B cell (primary cell): ENCODE data around the gene UBR2. TPM values are rescaled to one million over a fixed set of nuclear protein-coding genes. Genes with fewer than 3 reads are reported as not detected.

ENCODE experiments used
- ATAC-seq: fragments of 200-7000 bp; cut with Tn5 transposase; one replicate; pipeline ENCODE4 v1.10.0; 2021; ENCODE audit warnings: low read depth, mild to moderate bottlenecking, moderate number of reproducible peaks, moderate library complexity
- CTCF ChIA-PET: fragments of 350-600 bp; sonication (Branson Sonifier 250); formaldehyde crosslinking; loops from one replicate; lab custom pipeline; 2021; ENCODE audit warnings: antibody characterized with exemption, inconsistent platforms; lab: Charles Lee
- POLR2A ChIA-PET: fragments of 350-600 bp; sonication (Branson Sonifier 250); formaldehyde crosslinking; loops from one replicate; lab custom pipeline; 2021; ENCODE audit warnings: antibody characterized with exemption; lab: Charles Lee
- DNase-seq: peaks from one replicate; pipeline ENCODE4 v3.0.0; 2013
- H2AFZ ChIP-seq: 2 replicates; pipeline ENCODE4 v1.6.1; 2012; ENCODE audit warnings: mild to moderate bottlenecking, low read depth, low read length; ENCODE audit not compliant: insufficient read depth, poor library complexity, severe bottlenecking
- H3K27ac ChIP-seq, 2 donors: 1 replicate in 1 of 2; 2 replicates in 1 of 2; pipeline ENCODE4 v1.5.1; 2012 to 2013; ENCODE audit warnings: low read length in 2 of 2, mild to moderate bottlenecking in 2 of 2, moderate library complexity in 1 of 2
- H3K27me3 ChIP-seq, 4 experiments: fragments of 200-600 bp in 1 of 4; sonication (generic) in 1 of 4; replicated peaks in 1 of 4; 1 replicate in 2 of 4; 2 replicates in 2 of 4; pipeline versions ENCODE4 v1.6.1 to v1.7.0; 2013 to 2016; ENCODE audit warnings: low read length in 3 of 4, mild to moderate bottlenecking in 2 of 4, mixed read lengths in 1 of 4, moderate library complexity in 1 of 4; ENCODE audit not compliant: insufficient read depth in 4 of 4, control insufficient read depth in 3 of 4; ENCODE audit errors: control extremely low read depth in 1 of 4
- H3K36me3 ChIP-seq, 2 experiments: replicated peaks in 1 of 2; 1 replicate in 1 of 2; 2 replicates in 1 of 2; pipeline versions ENCODE4 v1.6.1 to v1.7.1; 2013; ENCODE audit warnings: low read length in 1 of 2; ENCODE audit not compliant: insufficient read depth in 2 of 2, control insufficient read depth in 1 of 2; ENCODE audit errors: control extremely low read depth in 1 of 2, extremely low read depth in 1 of 2
- H3K4me1 ChIP-seq, 2 donors: fragments of 200-600 bp in 1 of 2; sonication (generic) in 1 of 2; 1 replicate in 1 of 2; 2 replicates in 1 of 2; pipeline versions ENCODE4 v1.5.1 to v1.6.1; 2013 to 2017; ENCODE audit warnings: low read length in 2 of 2; ENCODE audit not compliant: control insufficient read depth in 2 of 2, insufficient read depth in 2 of 2
- H3K4me2 ChIP-seq: replicated peaks from 2 replicates; pipeline ENCODE3; 2012; ENCODE audit warnings: mild to moderate bottlenecking, low read depth, low read length; ENCODE audit not compliant: poor library complexity, severe bottlenecking
- H3K4me3 ChIP-seq, 5 experiments: fragments of 200-600 bp in 1 of 5; sonication (generic) in 1 of 5; 1 replicate in 3 of 5; 2 replicates in 2 of 5; pipeline versions ENCODE4 v1.5.1 to v1.7.0; 2011 to 2016; ENCODE audit warnings: low read length in 4 of 5, mild to moderate bottlenecking in 4 of 5, low read depth in 2 of 5, control low read depth in 1 of 5, moderate library complexity in 1 of 5; ENCODE audit not compliant: insufficient read depth in 1 of 5; ENCODE audit errors: control extremely low read depth in 1 of 5, extremely low read depth in 1 of 5
- H3K79me2 ChIP-seq: fragments of 200-600 bp; sonication (generic); one replicate; pipeline ENCODE4 v1.6.0; 2016; ENCODE audit warnings: low read length; ENCODE audit not compliant: control insufficient read depth, insufficient read depth
- H3K9ac ChIP-seq: fragments of 200-600 bp; sonication (generic); 2 replicates; pipeline ENCODE4 v1.6.1; 2017; ENCODE audit warnings: mild to moderate bottlenecking, low read length, moderate library complexity
- H3K9me3 ChIP-seq, 3 donors: one replicate each; pipeline versions ENCODE4 v1.6.1 to v1.7.1; 2013; ENCODE audit warnings: low read length in 2 of 3; ENCODE audit not compliant: control insufficient read depth in 2 of 3, insufficient read depth in 1 of 3; ENCODE audit errors: control extremely low read depth in 1 of 3
- H4K20me1 ChIP-seq: 2 replicates; pipeline ENCODE4 v1.6.0; 2012; ENCODE audit warnings: mild to moderate bottlenecking, low read length; ENCODE audit not compliant: insufficient read depth, control insufficient read depth, poor library complexity, severe bottlenecking
- H3K27ac Mint-ChIP-seq: one replicate; pipeline ENCODE4 v1.8.0; 2021; ENCODE audit warnings: mixed read lengths
- H3K27me3 Mint-ChIP-seq: one replicate; pipeline ENCODE4 v1.8.0; 2021; ENCODE audit warnings: mixed read lengths
- H3K4me1 Mint-ChIP-seq: one replicate; pipeline ENCODE4 v1.8.0; 2021; ENCODE audit warnings: mixed read lengths
- H3K4me3 Mint-ChIP-seq: one replicate; pipeline ENCODE4 v1.8.0; 2021; ENCODE audit warnings: mixed read lengths
- H3K9me3 Mint-ChIP-seq: one replicate; pipeline ENCODE4 v1.8.0; 2022; ENCODE audit warnings: mixed read lengths; ENCODE audit not compliant: insufficient read depth
- EZH2 ChIP-seq: IDR thresholded peaks from 2 replicates; pipeline ENCODE4 v1.6.1; 2012; ENCODE audit warnings: borderline replicate concordance, low read depth, mild to moderate bottlenecking, moderate library complexity, low read length; ENCODE audit not compliant: insufficient read depth, poor library complexity, severe bottlenecking
- WGBS: methylation state at CpG from one replicate; pipeline ENCODE4 v1.1.5; 2013; ENCODE audit warnings: missing lambda C conversion rate; ENCODE audit not compliant: insufficient coverage; 5-methylcytosine and 5-hydroxymethylcytosine counted together
- intact Hi-C: fragments of 100-400 bp; cut with micrococcal nuclease; formaldehyde crosslinking; loops from one replicate; pipeline ENCODE4 v1.10.0; 2022
- polyA plus RNA-seq: library from polyadenylated mRNA; depleted of rRNA; stranded (reverse); fragments of >200 nt; gene quantifications from 2 replicates; pipeline ENCODE4 v1.2.3, GENCODE V29; 2012
- total RNA-seq, 2 donors: library from RNA; stranded (reverse); fragments of 120-200 nt in 1 of 2; gene quantifications; 1 replicate in 1 of 2; 2 replicates in 1 of 2; pipeline versions ENCODE4 v1.2.3 to v1.2.4, GENCODE V29; 2013 to 2022
- TF ChIP-seq, protein P1 (sequence below): fragments of 200-600 bp; IDR thresholded peaks from one replicate; pipeline ENCODE4 v1.8.0; 2022; ENCODE audit warnings: antibody characterized with exemption, mild to moderate bottlenecking

UBR2 gene
- total and polyA plus RNA-seq, 2 donors (not counting 1 experiment from before 2014, with no cell fraction given), result 9.7 to 56.2 TPM

DNA sequence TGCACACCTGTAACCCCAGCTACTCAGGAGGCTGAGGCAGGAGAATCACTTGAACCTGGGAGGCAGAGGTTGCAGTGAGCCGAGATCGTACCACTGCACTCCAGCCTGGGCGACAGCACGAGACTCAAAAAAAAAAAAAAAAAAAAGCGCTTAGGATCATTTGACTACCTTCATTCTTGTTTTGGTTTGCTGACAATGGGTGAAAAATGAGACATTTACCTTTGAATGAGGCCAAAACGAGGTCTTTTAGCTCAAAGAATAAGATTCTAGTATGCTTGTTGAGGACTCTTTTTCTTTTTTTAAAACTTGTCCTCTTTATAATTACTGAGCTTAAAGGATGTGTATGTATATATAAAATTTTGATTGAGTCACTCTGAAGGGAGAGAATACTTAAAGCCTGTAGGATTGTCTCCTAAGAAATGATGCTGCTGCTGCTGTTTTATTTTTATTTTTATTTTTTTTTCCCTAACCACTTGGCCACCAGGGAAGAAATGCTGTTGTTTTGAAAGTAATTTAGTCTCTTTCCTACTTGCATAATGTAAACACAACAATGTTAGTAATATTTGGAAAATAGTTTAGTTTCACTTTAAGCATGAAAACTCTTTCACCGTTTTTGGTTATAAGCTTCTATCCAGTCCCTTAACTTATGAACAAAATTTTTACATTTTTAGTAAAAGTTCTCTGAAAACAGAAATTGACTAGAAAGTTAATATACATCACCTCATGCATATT is 7.9 kb downstream of the UBR2 start:
- peaks cover 4 to 25% of the 10 kb centered on the region in 2 experiments for H3K36me3 ChIP-seq

More for the DNA sequence above, 7.9 kb downstream of the UBR2 start:
- CTCF ChIA-PET, result interaction anchor here (0.6 to 2.6 kb wide), 9 partner anchors 8 to 644 kb away, joined by 3 to 21 read pairs (median 4); partner anchors contain the start of gene UBR2
- no peaks in the 10 kb centered on the region for H3K9me3 ChIP-seq
- peak overlapping the region; percentile 60 for H3K4me2 ChIP-seq
- no peak for ATAC-seq
- no peak overlapping the region for H2AFZ ChIP-seq
- peaks cover 41% of the 10 kb centered on the region for H3K4me1 Mint-ChIP-seq
- no peak for DNase-seq
- H3K4me3 Mint-ChIP-seq, result peak overlapping the region; percentile 55
- peaks cover 63% of the 10 kb centered on the region for H4K20me1 ChIP-seq
- H3K27me3 Mint-ChIP-seq, result no peaks in the 10 kb centered on the region
- POLR2A ChIA-PET, result interaction anchor here (0.5 to 1.1 kb wide), 7 partner anchors 8 to 792 kb away, joined by 3 to 23 read pairs (median 7); partner anchors contain the start of genes CNPY3, FRS3 and UBR2
- WGBS, result no CpG with 5 or more reads among the region's 7 CpGs
- intact Hi-C loops, result loop anchor here (1.0 to 10.0 kb wide), 3 partner anchors 7 to 601 kb away; partner anchors contain the start of genes CUL7, KLC4, MRPL2 and SRF
- H3K9me3 Mint-ChIP-seq, result no peaks in the 10 kb centered on the region
- H3K9ac ChIP-seq, result peak overlapping the region; percentile 14
- H3K27ac ChIP-seq, result peak overlapping the region; percentile 36 to 68
- H3K27me3 ChIP-seq, result no peaks in the 10 kb centered on the region
- TF ChIP-seq EZH2, result no peak
- TF ChIP-seq, protein P1, sequence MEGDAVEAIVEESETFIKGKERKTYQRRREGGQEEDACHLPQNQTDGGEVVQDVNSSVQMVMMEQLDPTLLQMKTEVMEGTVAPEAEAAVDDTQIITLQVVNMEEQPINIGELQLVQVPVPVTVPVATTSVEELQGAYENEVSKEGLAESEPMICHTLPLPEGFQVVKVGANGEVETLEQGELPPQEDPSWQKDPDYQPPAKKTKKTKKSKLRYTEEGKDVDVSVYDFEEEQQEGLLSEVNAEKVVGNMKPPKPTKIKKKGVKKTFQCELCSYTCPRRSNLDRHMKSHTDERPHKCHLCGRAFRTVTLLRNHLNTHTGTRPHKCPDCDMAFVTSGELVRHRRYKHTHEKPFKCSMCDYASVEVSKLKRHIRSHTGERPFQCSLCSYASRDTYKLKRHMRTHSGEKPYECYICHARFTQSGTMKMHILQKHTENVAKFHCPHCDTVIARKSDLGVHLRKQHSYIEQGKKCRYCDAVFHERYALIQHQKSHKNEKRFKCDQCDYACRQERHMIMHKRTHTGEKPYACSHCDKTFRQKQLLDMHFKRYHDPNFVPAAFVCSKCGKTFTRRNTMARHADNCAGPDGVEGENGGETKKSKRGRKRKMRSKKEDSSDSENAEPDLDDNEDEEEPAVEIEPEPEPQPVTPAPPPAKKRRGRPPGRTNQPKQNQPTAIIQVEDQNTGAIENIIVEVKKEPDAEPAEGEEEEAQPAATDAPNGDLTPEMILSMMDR, result no peak
- H3K79me2 ChIP-seq, result peaks cover 94% of the 10 kb centered on the region
- H3K4me1 ChIP-seq, result peaks cover 28 to 35% of the 10 kb centered on the region in 2 donors
- peak overlapping the region; percentile 50 for H3K27ac Mint-ChIP-seq
- peak overlapping the region in 3 of 5 experiments; percentile 11 to 38 (median 15) for H3K4me3 ChIP-seq
